Mesendoderm (in vitro differentiated cells): ENCODE data around the gene TIMM21.

Source experiments
- DNase-seq: peaks from one replicate; pipeline ENCODE4 v3.0.0; 2013
- H2AK5ac ChIP-seq: 2 replicates; pipeline ENCODE4 v1.6.1; 2013; ENCODE audit warnings: low read length, inconsistent platforms
- H2BK120ac ChIP-seq: 2 replicates; pipeline ENCODE4 v1.6.1; 2013; ENCODE audit warnings: low read depth, mild to moderate bottlenecking, low read length, moderate library complexity, mixed read lengths
- H2BK15ac ChIP-seq: replicated peaks from 2 replicates; pipeline ENCODE4 v1.6.1; 2013; ENCODE audit warnings: low read depth, mild to moderate bottlenecking, moderate library complexity
- H2BK5ac ChIP-seq: 2 replicates; pipeline ENCODE4 v1.6.1; 2013; ENCODE audit warnings: low read length, inconsistent platforms
- H3K18ac ChIP-seq: 2 replicates; pipeline ENCODE4 v1.6.1; 2013; ENCODE audit warnings: mild to moderate bottlenecking, low read length, mixed read lengths
- H3K23ac ChIP-seq: one replicate; pipeline ENCODE4 v1.6.1; 2013; ENCODE audit warnings: low read length
- H3K27ac ChIP-seq: 2 replicates; pipeline ENCODE4 v1.5.1; 2013; ENCODE audit warnings: low read depth, mild to moderate bottlenecking, inconsistent platforms, low read length, moderate library complexity
- H3K27me3 ChIP-seq: 2 replicates; pipeline ENCODE4 v1.6.1; 2013; ENCODE audit warnings: low read length, control low read depth, mild to moderate bottlenecking, inconsistent platforms; ENCODE audit not compliant: insufficient read depth, poor library complexity
- H3K36me3 ChIP-seq: 2 replicates; pipeline ENCODE4 v1.6.1; 2013; ENCODE audit warnings: low read length, inconsistent platforms; ENCODE audit not compliant: control insufficient read depth, insufficient read depth
- H3K4ac ChIP-seq: one replicate; pipeline ENCODE4 v1.6.1; 2013; ENCODE audit warnings: low read depth, mild to moderate bottlenecking, low read length, moderate library complexity
- H3K4me1 ChIP-seq: 2 replicates; pipeline ENCODE4 v1.6.1; 2013; ENCODE audit warnings: low read depth, low read length, inconsistent platforms; ENCODE audit not compliant: control insufficient read depth
- H3K4me2 ChIP-seq: 2 replicates; pipeline ENCODE4 v1.6.1; 2013; ENCODE audit warnings: low read length
- H3K4me3 ChIP-seq: 2 replicates; pipeline ENCODE4 v1.5.1; 2013; ENCODE audit warnings: mild to moderate bottlenecking, low read length
- H3K56ac ChIP-seq: one replicate; pipeline ENCODE4 v1.6.1; 2013; ENCODE audit warnings: low read length
- H3K79me1 ChIP-seq: 2 replicates; pipeline ENCODE4 v1.6.1; 2013; ENCODE audit warnings: low read length, inconsistent platforms
- H3K79me2 ChIP-seq: 2 replicates; pipeline ENCODE4 v1.6.1; 2013; ENCODE audit warnings: mild to moderate bottlenecking, low read length; ENCODE audit not compliant: control insufficient read depth, insufficient read depth
- H3K9ac ChIP-seq: 2 replicates; pipeline ENCODE4 v1.6.1; 2013; ENCODE audit warnings: low read length, inconsistent platforms
- H4K5ac ChIP-seq: one replicate; pipeline ENCODE4 v1.6.1; 2013; ENCODE audit warnings: low read length
- H4K8ac ChIP-seq: one replicate; pipeline ENCODE4 v1.6.1; 2013; ENCODE audit warnings: low read depth, mild to moderate bottlenecking, control low read depth, low read length, moderate library complexity
- WGBS: extraction: QIAGEN DNeasy Blood & Tissue Kit; methylation state at CpG from one replicate; pipeline ENCODE4 v1.1.7; 2013; ENCODE audit warnings: low lambda C conversion rate, missing lambda C conversion rate; ENCODE audit not compliant: insufficient coverage; ENCODE audit errors: extremely low coverage; 5-methylcytosine and 5-hydroxymethylcytosine counted together

Gene TIMM21

GRCh38 chr18:74198453-74198852 is 50.1 kb downstream of the TIMM21 start:
- H3K56ac ChIP-seq, result no peak overlapping the region
- H3K27me3 ChIP-seq, result no peaks in the 10 kb centered on the region
- no peak overlapping the region for H2BK120ac ChIP-seq
- no peaks in the 10 kb centered on the region for H3K79me2 ChIP-seq
- no peak overlapping the region for H3K4ac ChIP-seq
- H3K4me3 ChIP-seq, result no peak overlapping the region
- no peak overlapping the region for H2BK5ac ChIP-seq
- no peak overlapping the region for H4K8ac ChIP-seq
- H3K4me1 ChIP-seq, result no peaks in the 10 kb centered on the region
- H3K9ac ChIP-seq, result no peak overlapping the region
- DNase-seq, result no peak
- no peak overlapping the region for H3K18ac ChIP-seq
- no peak overlapping the region for H4K5ac ChIP-seq
- H2BK15ac ChIP-seq, result no peak overlapping the region
- H3K36me3 ChIP-seq, result no peaks in the 10 kb centered on the region
- no peak overlapping the region for H3K23ac ChIP-seq
- H3K79me1 ChIP-seq, result no peaks in the 10 kb centered on the region
- H3K27ac ChIP-seq, result no peak overlapping the region
- WGBS, result no CpG with 5 or more reads among the region's 3 CpGs
- no peak overlapping the region for H2AK5ac ChIP-seq
- H3K4me2 ChIP-seq, result no peak overlapping the region

GRCh38 chr18:74200780-74201179 is 52.5 kb downstream of the TIMM21 start:
- no peak for DNase-seq
- no peak overlapping the region for H2BK120ac ChIP-seq
- no peak overlapping the region for H2BK15ac ChIP-seq
- no peak overlapping the region for H3K4me2 ChIP-seq
- H3K18ac ChIP-seq, result no peak overlapping the region
- H3K4ac ChIP-seq, result no peak overlapping the region
- H3K79me2 ChIP-seq, result no peaks in the 10 kb centered on the region
- H3K56ac ChIP-seq, result no peak overlapping the region
- no peak overlapping the region for H2AK5ac ChIP-seq
- no peak overlapping the region for H3K9ac ChIP-seq
- H3K4me3 ChIP-seq, result no peak overlapping the region
- no peaks in the 10 kb centered on the region for H3K79me1 ChIP-seq
- no peak overlapping the region for H4K8ac ChIP-seq
- no peak overlapping the region for H3K27ac ChIP-seq
- H4K5ac ChIP-seq, result no peak overlapping the region
- WGBS, result no CpG with 5 or more reads among the region's 17 CpGs
- no peak overlapping the region for H2BK5ac ChIP-seq
- H3K23ac ChIP-seq, result no peak overlapping the region
- no peaks in the 10 kb centered on the region for H3K36me3 ChIP-seq
- no peaks in the 10 kb centered on the region for H3K4me1 ChIP-seq
- H3K27me3 ChIP-seq, result no peaks in the 10 kb centered on the region

- Histone ChIP-seq H3K9ac (no peak overlapping the region), H3K4me2 (no peak overlapping the region), H3K27ac (no peak overlapping the region), H3K18ac (no peak overlapping the region), H4K5ac (no peak overlapping the region), H3K4me1 (no peaks in the 10 kb centered on the region), H2BK120ac (no peak overlapping the region), H3K4me3 (no peak overlapping the region), H3K23ac (no peak overlapping the region), H3K4ac (no peak overlapping the region), H3K56ac (no peak overlapping the region), H2AK5ac (no peak overlapping the region), H3K36me3 (no peaks in the 10 kb centered on the region), H3K79me1 (no peaks in the 10 kb centered on the region), H2BK15ac (no peak overlapping the region), H3K79me2 (no peaks in the 10 kb centered on the region), H3K27me3 (no peaks in the 10 kb centered on the region), H2BK5ac (no peak overlapping the region), H4K8ac (no peak overlapping the region)
- no peak for DNase-seq
- no CpG with 5 or more reads among the region's 7 CpGs for WGBS
Observed at GRCh38 chr18:74203811-74204210, 55.5 kb downstream of the TIMM21 start.

GRCh38 chr18:74204526-74205152 is 56.3 kb downstream of the TIMM21 start:
- H3K27ac ChIP-seq, result no peak overlapping the region
- no peak overlapping the region for H3K9ac ChIP-seq
- DNase-seq, result peak; percentile 27
- H3K4ac ChIP-seq, result no peak overlapping the region
- no peaks in the 10 kb centered on the region for H3K27me3 ChIP-seq
- H3K79me1 ChIP-seq, result no peaks in the 10 kb centered on the region
- no peaks in the 10 kb centered on the region for H3K79me2 ChIP-seq
- H3K56ac ChIP-seq, result no peak overlapping the region
- no peak overlapping the region for H2BK120ac ChIP-seq
- H3K18ac ChIP-seq, result no peak overlapping the region
- no peak overlapping the region for H4K8ac ChIP-seq
- no peaks in the 10 kb centered on the region for H3K36me3 ChIP-seq
- H3K4me2 ChIP-seq, result no peak overlapping the region
- H2BK5ac ChIP-seq, result no peak overlapping the region
- no peak overlapping the region for H3K23ac ChIP-seq
- WGBS, result 100% methylated on average over 1 of the region's 5 CpGs
- H4K5ac ChIP-seq, result no peak overlapping the region
- no peak overlapping the region for H3K4me3 ChIP-seq
- H2BK15ac ChIP-seq, result no peak overlapping the region
- no peak overlapping the region for H2AK5ac ChIP-seq
- H3K4me1 ChIP-seq, result no peaks in the 10 kb centered on the region
